H9 (cell line): Measurements from ENCODE around the gene PIP4K2A. TPM values are rescaled to one million over a fixed set of nuclear protein-coding genes. Genes with fewer than 3 reads are reported as not detected.

ENCODE experiments used
- DNase-seq: peaks from one replicate; pipeline ENCODE4 v3.0.0-alpha.2; 2017
- H2AFZ ChIP-seq: one replicate; pipeline ENCODE4 v1.6.1; 2013; ENCODE audit warnings: mild to moderate bottlenecking, low read length, control low read depth, moderate library complexity
- H2AK5ac ChIP-seq: 2 replicates; pipeline ENCODE4 v1.6.1; 2013; ENCODE audit warnings: low read length, control low read depth, mixed read lengths; ENCODE audit not compliant: insufficient read length
- H2BK120ac ChIP-seq: one replicate; pipeline ENCODE4 v1.6.1; 2013; ENCODE audit warnings: low read depth, mild to moderate bottlenecking, low read length, control low read depth, inconsistent platforms; ENCODE audit not compliant: poor library complexity, severe bottlenecking
- H2BK12ac ChIP-seq: 2 replicates; pipeline ENCODE4 v1.6.1; 2013; ENCODE audit warnings: low read length, control low read depth, mixed read lengths, low read depth; ENCODE audit not compliant: insufficient read length
- H2BK15ac ChIP-seq: 2 replicates; pipeline ENCODE4 v1.6.1; 2013; ENCODE audit warnings: low read depth, low read length, control low read depth
- H2BK20ac ChIP-seq: one replicate; pipeline ENCODE4 v1.6.1; 2013; ENCODE audit warnings: low read depth, mild to moderate bottlenecking, low read length, control low read depth, inconsistent platforms; ENCODE audit not compliant: poor library complexity, severe bottlenecking
- H2BK5ac ChIP-seq: 2 replicates; pipeline ENCODE4 v1.6.1; 2013; ENCODE audit warnings: low read length, control low read depth, mixed read lengths; ENCODE audit not compliant: insufficient read length
- H3K14ac ChIP-seq: 2 replicates; pipeline ENCODE4 v1.6.1; 2013; ENCODE audit warnings: low read length, control low read depth; ENCODE audit not compliant: insufficient read depth
- H3K18ac ChIP-seq: 2 replicates; pipeline ENCODE4 v1.6.1; 2013; ENCODE audit warnings: low read depth, mild to moderate bottlenecking, mixed read lengths, low read length, control low read depth; ENCODE audit not compliant: insufficient read length
- H3K23ac ChIP-seq: 2 replicates; pipeline ENCODE4 v1.6.1; 2013; ENCODE audit warnings: low read length, control low read depth, mixed read lengths, low read depth; ENCODE audit not compliant: insufficient read length
- H3K23me2 ChIP-seq: 2 replicates; pipeline ENCODE4 v1.6.1; 2013; ENCODE audit warnings: low read depth, mild to moderate bottlenecking, mixed read lengths, low read length, control low read depth; ENCODE audit not compliant: insufficient read length, poor library complexity, severe bottlenecking
- H3K27ac ChIP-seq: 2 replicates; pipeline ENCODE4 v1.5.1; 2013; ENCODE audit warnings: low read length, control low read depth, mixed read lengths, low read depth; ENCODE audit not compliant: insufficient read length
- H3K27me3 ChIP-seq: 2 replicates; pipeline ENCODE4 v1.6.1; 2013; ENCODE audit warnings: low read length, control low read depth, inconsistent platforms; ENCODE audit not compliant: insufficient read depth
- H3K4ac ChIP-seq: 2 replicates; pipeline ENCODE4 v1.6.1; 2013; ENCODE audit warnings: low read depth, mild to moderate bottlenecking, control low read depth, inconsistent platforms, low read length, moderate library complexity
- H3K4me1 ChIP-seq: 2 replicates; pipeline ENCODE4 v1.6.1; 2013; ENCODE audit warnings: low read length, control low read depth, inconsistent platforms; ENCODE audit not compliant: insufficient read depth
- H3K4me2 ChIP-seq: 2 replicates; pipeline ENCODE4 v1.6.1; 2013; ENCODE audit warnings: low read length, control low read depth, mixed read lengths; ENCODE audit not compliant: insufficient read length, insufficient read depth
- H3K56ac ChIP-seq: 2 replicates; pipeline ENCODE4 v1.6.1; 2013; ENCODE audit warnings: low read depth, mild to moderate bottlenecking, mixed read lengths, low read length, control low read depth; ENCODE audit not compliant: insufficient read length
- H3K79me1 ChIP-seq: 2 replicates; pipeline ENCODE4 v1.6.1; 2013; ENCODE audit warnings: low read depth, mild to moderate bottlenecking, moderate library complexity, low read length, control low read depth, inconsistent platforms; ENCODE audit not compliant: insufficient read depth, poor library complexity, severe bottlenecking
- H3K79me2 ChIP-seq: 2 replicates; pipeline ENCODE4 v1.6.1; 2013; ENCODE audit warnings: low read length, control low read depth, inconsistent platforms; ENCODE audit not compliant: insufficient read depth
- H3K9ac ChIP-seq: 2 replicates; pipeline ENCODE4 v1.6.1; 2013; ENCODE audit warnings: low read length, control low read depth, mixed read lengths; ENCODE audit not compliant: insufficient read length; ENCODE audit errors: extremely low read depth
- H3K9me3 ChIP-seq: one replicate; pipeline ENCODE4 v1.6.1; 2013; ENCODE audit warnings: low read depth, low read length, inconsistent platforms; ENCODE audit not compliant: control insufficient read depth
- H3T11ph ChIP-seq: one replicate; pipeline ENCODE4 v1.6.1; 2013; ENCODE audit warnings: mild to moderate bottlenecking, low read length, control low read depth, inconsistent platforms
- H4K20me1 ChIP-seq: one replicate; pipeline ENCODE4 v1.6.1; 2013; ENCODE audit not compliant: control insufficient read depth, insufficient read length, insufficient read depth
- H4K5ac ChIP-seq: 2 replicates; pipeline ENCODE4 v1.6.1; 2013; ENCODE audit warnings: low read depth, mild to moderate bottlenecking, mixed read lengths, low read length, control low read depth; ENCODE audit not compliant: insufficient read length
- H4K8ac ChIP-seq: replicated peaks from 2 replicates; pipeline ENCODE4 v1.6.1; 2013; ENCODE audit warnings: low read length, control low read depth, mixed read lengths, low read depth; ENCODE audit not compliant: insufficient read length
- H4K91ac ChIP-seq: 2 replicates; pipeline ENCODE4 v1.6.1; 2013; ENCODE audit warnings: low read depth, mild to moderate bottlenecking, moderate library complexity, mixed read lengths, low read length, control low read depth; ENCODE audit not compliant: insufficient read length
- H3K27ac Mint-ChIP-seq, 3 experiments: 2 replicates in 2 of 3; 3 replicates in 1 of 3; pipeline ENCODE4 v1.8.0; 2020 to 2021; ENCODE audit warnings: mixed read lengths in 3 of 3, mild to moderate bottlenecking in 1 of 3, moderate library complexity in 1 of 3
- H3K27me3 Mint-ChIP-seq: 2 replicates; pipeline ENCODE4 v1.8.0; 2021; ENCODE audit warnings: low read depth, mild to moderate bottlenecking, moderate library complexity, mixed read lengths
- H3K36me3 Mint-ChIP-seq, 3 experiments: 2 replicates in 2 of 3; 3 replicates in 1 of 3; pipeline ENCODE4 v1.8.0; 2020 to 2021; ENCODE audit warnings: low read depth in 3 of 3, mixed read lengths in 3 of 3; ENCODE audit not compliant: insufficient read depth in 1 of 3
- H3K4me1 Mint-ChIP-seq, 2 experiments: 2 replicates each; pipeline ENCODE4 v1.8.0; 2020; ENCODE audit warnings: mixed read lengths in 2 of 2
- H3K4me3 Mint-ChIP-seq, 2 experiments: 2 replicates in 1 of 2; 3 replicates in 1 of 2; pipeline ENCODE4 v1.8.0; 2020 to 2021; ENCODE audit warnings: mild to moderate bottlenecking in 2 of 2, mixed read lengths in 2 of 2, moderate library complexity in 1 of 2
- H3K9me3 Mint-ChIP-seq, 2 experiments: 2 replicates in 1 of 2; 3 replicates in 1 of 2; pipeline ENCODE4 v1.8.0; 2020; ENCODE audit warnings: mild to moderate bottlenecking in 2 of 2, mixed read lengths in 2 of 2, moderate library complexity in 1 of 2
- WGBS: extraction: QIAGEN DNeasy Blood & Tissue Kit; methylation state at CpG from one replicate; pipeline ENCODE4 v1.1.7; 2013; ENCODE audit warnings: missing lambda C conversion rate, low lambda C conversion rate, mixed read lengths; ENCODE audit not compliant: insufficient read length; ENCODE audit errors: extremely low coverage; 5-methylcytosine and 5-hydroxymethylcytosine counted together
- total RNA-seq: library from RNA; stranded (reverse); gene quantifications from 2 replicates; pipeline ENCODE4 v1.2.1, GENCODE V29; 2021
- TF ChIP-seq, protein P1 (sequence below): fragments of 200-600 bp; sonication (generic); conservative IDR thresholded peaks from 3 replicates; pipeline ENCODE4 v1.8.0; 2021; ENCODE audit warnings: antibody characterized with exemption, mild to moderate bottlenecking

The PIP4K2A gene
- total RNA-seq, 1 experiment from 2014 or later = 33.6 TPM

DNA sequence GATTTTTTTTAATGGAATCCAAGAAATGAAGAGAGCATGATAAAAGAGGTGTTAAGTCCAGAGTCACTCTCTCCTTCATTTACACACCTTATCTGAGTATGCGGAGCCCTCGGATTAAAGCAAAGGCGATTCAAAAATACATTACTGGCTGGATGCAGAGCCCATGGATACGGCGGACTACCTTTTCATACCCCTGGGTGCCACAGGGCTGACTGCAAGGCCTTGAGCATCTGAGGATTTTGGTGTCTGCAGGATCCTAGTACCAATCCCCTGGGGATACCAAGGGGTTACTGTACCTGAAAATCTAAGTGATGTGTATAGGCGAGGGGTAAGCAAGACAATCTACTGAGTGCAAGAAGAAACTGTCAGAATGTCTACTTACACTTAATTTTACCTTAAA lies 20.5 kb downstream of the PIP4K2A start:
- H3K9me3 Mint-ChIP-seq = peaks cover 25 to 40% of the 10 kb centered on the region in 2 experiments
- H3K4ac ChIP-seq = no peak overlapping the region
- WGBS = no CpG with 5 or more reads among the region's 6 CpGs
- H3K23ac ChIP-seq = no peak overlapping the region
- peaks cover 21% of the 10 kb centered on the region for H3K9me3 ChIP-seq
- H4K5ac ChIP-seq = no peak overlapping the region
- no peak overlapping the region for H3K18ac ChIP-seq
- H3K4me1 Mint-ChIP-seq = peaks cover 33 to 42% of the 10 kb centered on the region in 2 experiments
- H3K27me3 ChIP-seq = no peaks in the 10 kb centered on the region
- H3K9ac ChIP-seq = no peak overlapping the region
- H3K27ac Mint-ChIP-seq = no peak overlapping the region
- H3K56ac ChIP-seq = no peak overlapping the region
- no peak for DNase-seq
- TF ChIP-seq, protein P1, sequence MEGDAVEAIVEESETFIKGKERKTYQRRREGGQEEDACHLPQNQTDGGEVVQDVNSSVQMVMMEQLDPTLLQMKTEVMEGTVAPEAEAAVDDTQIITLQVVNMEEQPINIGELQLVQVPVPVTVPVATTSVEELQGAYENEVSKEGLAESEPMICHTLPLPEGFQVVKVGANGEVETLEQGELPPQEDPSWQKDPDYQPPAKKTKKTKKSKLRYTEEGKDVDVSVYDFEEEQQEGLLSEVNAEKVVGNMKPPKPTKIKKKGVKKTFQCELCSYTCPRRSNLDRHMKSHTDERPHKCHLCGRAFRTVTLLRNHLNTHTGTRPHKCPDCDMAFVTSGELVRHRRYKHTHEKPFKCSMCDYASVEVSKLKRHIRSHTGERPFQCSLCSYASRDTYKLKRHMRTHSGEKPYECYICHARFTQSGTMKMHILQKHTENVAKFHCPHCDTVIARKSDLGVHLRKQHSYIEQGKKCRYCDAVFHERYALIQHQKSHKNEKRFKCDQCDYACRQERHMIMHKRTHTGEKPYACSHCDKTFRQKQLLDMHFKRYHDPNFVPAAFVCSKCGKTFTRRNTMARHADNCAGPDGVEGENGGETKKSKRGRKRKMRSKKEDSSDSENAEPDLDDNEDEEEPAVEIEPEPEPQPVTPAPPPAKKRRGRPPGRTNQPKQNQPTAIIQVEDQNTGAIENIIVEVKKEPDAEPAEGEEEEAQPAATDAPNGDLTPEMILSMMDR = no peak
- H2BK5ac ChIP-seq = no peak overlapping the region
- H4K91ac ChIP-seq = no peak overlapping the region
- no peaks in the 10 kb centered on the region for H4K20me1 ChIP-seq
- peaks cover 18 to 34% (median 26%) of the 10 kb centered on the region in 3 experiments for H3K36me3 Mint-ChIP-seq
- no peak overlapping the region for H2BK20ac ChIP-seq
- H3K14ac ChIP-seq = no peak overlapping the region
- no peaks in the 10 kb centered on the region for H3K27me3 Mint-ChIP-seq
- peaks cover 5% of the 10 kb centered on the region for H3K79me1 ChIP-seq
- H3K27ac ChIP-seq = no peak overlapping the region
- no peak overlapping the region for H2AFZ ChIP-seq
- H2BK12ac ChIP-seq = no peak overlapping the region
- H3K4me3 Mint-ChIP-seq = no peak overlapping the region
- H4K8ac ChIP-seq = no peak overlapping the region
- H3K79me2 ChIP-seq = peaks cover 16% of the 10 kb centered on the region; the same call in 1 of the 2 replicates
- peaks cover 6% of the 10 kb centered on the region for H3K4me1 ChIP-seq
- no peak overlapping the region for H2BK15ac ChIP-seq
- no peak overlapping the region for H2BK120ac ChIP-seq
- H3K4me2 ChIP-seq = no peak overlapping the region
- no peaks in the 10 kb centered on the region for H3K23me2 ChIP-seq
- no peak overlapping the region for H3T11ph ChIP-seq
- H2AK5ac ChIP-seq = no peak overlapping the region
